Fibroblast of mammary gland (primary cell): Measurements from ENCODE around the gene ZMYND11.

ENCODE experiments used
- DNase-seq: peaks from one replicate; pipeline ENCODE4 v3.0.0-alpha.2; 2010; ENCODE audit warnings: low read depth
- H3K4me3 ChIP-seq: 2 replicates; pipeline ENCODE4 v1.5.1; 2011; ENCODE audit warnings: low read depth, mild to moderate bottlenecking, low read length, moderate library complexity; ENCODE audit not compliant: control insufficient read depth
- TF ChIP-seq, protein P1 (sequence below): conservative IDR thresholded peaks from 2 replicates; pipeline ENCODE4 v1.5.1; 2011; ENCODE audit warnings: low read depth, low read length, inconsistent platforms; ENCODE audit not compliant: control insufficient read depth, insufficient read depth

Gene ZMYND11

DNA sequence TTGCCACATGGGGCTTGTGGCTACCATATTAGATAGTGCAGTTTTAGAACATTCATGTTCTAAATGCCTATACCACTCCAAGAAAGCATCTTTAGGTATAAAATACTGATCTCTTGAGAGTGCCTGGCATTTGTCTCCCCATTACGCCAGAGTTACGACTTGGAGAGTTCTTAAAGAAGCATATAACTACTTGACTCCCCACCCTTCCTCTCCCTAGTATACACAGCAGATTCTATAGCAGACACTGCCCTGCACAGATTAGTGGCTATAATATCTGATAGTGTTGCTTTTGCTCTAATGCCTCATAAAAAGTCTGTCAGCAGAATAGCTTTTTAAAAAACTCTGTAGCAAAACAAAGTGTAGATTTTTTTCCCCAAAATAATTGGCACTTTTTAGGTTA lies 90.8 kb downstream of the ZMYND11 start:
- TF ChIP-seq, protein P1, sequence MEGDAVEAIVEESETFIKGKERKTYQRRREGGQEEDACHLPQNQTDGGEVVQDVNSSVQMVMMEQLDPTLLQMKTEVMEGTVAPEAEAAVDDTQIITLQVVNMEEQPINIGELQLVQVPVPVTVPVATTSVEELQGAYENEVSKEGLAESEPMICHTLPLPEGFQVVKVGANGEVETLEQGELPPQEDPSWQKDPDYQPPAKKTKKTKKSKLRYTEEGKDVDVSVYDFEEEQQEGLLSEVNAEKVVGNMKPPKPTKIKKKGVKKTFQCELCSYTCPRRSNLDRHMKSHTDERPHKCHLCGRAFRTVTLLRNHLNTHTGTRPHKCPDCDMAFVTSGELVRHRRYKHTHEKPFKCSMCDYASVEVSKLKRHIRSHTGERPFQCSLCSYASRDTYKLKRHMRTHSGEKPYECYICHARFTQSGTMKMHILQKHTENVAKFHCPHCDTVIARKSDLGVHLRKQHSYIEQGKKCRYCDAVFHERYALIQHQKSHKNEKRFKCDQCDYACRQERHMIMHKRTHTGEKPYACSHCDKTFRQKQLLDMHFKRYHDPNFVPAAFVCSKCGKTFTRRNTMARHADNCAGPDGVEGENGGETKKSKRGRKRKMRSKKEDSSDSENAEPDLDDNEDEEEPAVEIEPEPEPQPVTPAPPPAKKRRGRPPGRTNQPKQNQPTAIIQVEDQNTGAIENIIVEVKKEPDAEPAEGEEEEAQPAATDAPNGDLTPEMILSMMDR = no peak
- no peak overlapping the region for H3K4me3 ChIP-seq
- DNase-seq = no peak

DNA sequence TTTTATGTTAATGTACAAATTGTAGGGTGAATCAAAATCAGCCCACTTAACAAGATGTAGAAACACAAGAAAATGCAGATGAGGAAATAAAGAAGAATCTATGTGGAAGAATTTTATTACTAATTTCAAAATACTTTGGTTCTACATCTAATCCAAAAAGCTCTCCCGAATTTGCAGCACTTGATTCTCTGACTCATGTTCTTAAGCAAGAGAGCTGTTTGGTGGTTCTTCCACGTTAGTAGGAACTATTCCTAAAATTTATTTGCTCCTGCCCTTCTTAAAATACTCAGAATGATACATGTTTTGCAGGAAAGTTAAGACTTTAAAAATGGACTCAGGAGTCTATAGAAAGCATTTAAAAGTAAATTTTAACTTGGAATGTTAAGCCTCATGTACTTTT lies 91.8 kb downstream of the ZMYND11 start:
- TF ChIP-seq, protein P1 = no peak
- DNase-seq = peak; percentile 74
- no peak overlapping the region for H3K4me3 ChIP-seq

DNA sequence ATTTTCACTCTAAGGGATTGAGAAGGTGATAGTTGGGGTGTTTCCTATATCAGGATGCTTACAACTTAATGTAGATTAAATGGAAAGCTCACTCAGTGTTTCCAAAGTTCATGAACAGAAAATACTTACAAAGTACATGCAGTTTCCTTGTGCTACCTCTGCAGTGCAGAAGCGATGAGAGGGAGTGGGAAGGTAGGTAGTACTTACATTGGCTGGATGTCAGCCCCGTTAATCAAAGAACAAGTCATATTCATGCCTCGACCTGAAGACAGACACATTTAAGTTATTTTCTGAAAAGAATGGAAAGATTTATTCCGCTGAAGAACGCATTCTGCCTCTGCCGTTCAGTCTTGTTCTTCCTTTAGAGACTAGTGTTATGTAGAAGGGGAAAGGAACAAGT lies 93.1 kb downstream of the ZMYND11 start:
- TF ChIP-seq, protein P1 = no peak

DNA sequence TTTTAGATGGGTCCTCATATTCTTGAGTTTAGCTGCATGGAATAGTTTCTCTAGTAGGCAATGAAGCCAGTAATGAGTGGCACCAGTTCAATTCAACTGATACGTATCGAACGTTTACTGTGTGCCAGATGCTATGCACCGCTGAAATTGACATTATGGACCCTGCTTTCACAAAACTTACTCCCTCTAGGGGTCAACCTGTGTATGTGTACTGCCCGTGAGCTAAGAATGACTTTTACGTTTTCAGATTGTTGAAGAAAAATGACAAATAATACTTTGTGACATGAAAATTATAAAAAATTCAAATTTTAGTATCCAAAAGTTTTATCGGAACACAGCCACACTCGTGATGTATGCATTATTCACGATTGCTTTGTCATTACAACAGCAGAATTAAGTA lies 95.5 kb downstream of the ZMYND11 start:
- TF ChIP-seq, protein P1 = peak; percentile 48
- DNase-seq = peak; percentile 15
- H3K4me3 ChIP-seq = no peak overlapping the region

More for the DNA sequence above, 93.1 kb downstream of the ZMYND11 start:
- no peak overlapping the region for H3K4me3 ChIP-seq
- no peak for DNase-seq

DNA sequence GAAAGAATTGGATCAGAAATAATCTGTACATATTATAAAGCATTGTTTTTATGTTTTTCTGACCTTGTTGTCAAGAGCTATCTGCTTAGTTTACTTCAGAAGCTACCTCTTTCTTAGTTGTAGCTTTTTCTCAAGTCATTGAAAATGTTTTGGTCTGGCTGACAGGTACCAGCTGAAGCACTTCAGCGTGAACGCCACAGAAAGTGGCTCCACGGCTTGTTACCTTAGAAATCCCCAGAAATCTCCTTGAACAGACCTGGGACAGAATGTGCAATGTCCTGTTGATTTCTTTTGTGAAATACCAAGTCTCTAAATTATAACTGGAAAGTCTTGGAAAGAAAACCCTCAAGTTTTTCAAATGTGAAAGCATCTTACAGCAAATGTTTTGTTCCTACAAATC lies 96.8 kb downstream of the ZMYND11 start:
- TF ChIP-seq, protein P1 = no peak
- no peak for DNase-seq
- no peak overlapping the region for H3K4me3 ChIP-seq

DNA sequence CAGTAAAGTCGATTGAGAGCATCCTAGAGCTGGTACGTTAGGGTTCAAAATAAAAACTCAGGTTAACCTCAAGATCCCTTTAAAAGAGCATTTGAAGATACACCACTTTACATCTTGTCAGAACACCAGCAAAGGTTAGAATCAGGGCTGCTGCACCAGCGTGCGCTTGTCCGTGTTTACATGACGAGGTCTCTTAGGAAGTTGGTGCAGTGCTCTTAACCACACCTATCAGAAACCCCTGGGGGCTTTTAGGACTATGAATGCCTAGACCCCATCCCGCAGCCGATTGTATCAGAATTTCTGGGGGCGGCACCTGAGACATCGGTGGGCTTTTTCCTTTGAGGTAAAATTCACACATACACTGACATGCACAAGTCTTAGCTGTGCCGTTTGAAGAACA lies 97.6 kb downstream of the ZMYND11 start:
- TF ChIP-seq, protein P1 = no peak
- DNase-seq = no peak
- H3K4me3 ChIP-seq = no peak overlapping the region
